Kidney (tissue), 22 donors: ENCODE data around the gene FAM210B. TPM values are rescaled to one million over a fixed set of nuclear protein-coding genes. Genes with fewer than 3 reads are reported as not detected.

Source experiments
- DNase-seq, 5 donors: peaks; one replicate each; pipeline ENCODE4 v3.0.0-alpha.2; 2013 to 2020
- FAIRE-seq: peaks from 2 replicates; lab custom pipeline; 2012; peaks lifted over from hg19 to GRCh38; lab: Jason Lieb, UNC
- H3K27ac ChIP-seq, 2 donors: one replicate each; pipeline ENCODE4 v1.7.0; 2013; ENCODE audit warnings: low read depth in 2 of 2, low read length in 2 of 2, inconsistent platforms in 1 of 2
- H3K27me3 ChIP-seq: one replicate; pipeline ENCODE4 v1.7.1; 2013; ENCODE audit warnings: low read length, inconsistent platforms; ENCODE audit not compliant: control insufficient read depth, insufficient read depth
- H3K36me3 ChIP-seq, 3 donors: one replicate each; pipeline versions ENCODE4 v1.7.0 to v1.7.1; 2013; ENCODE audit warnings: low read length in 3 of 3, control low read depth in 1 of 3, inconsistent platforms in 1 of 3; ENCODE audit not compliant: insufficient read depth in 3 of 3, control insufficient read depth in 2 of 3
- H3K4me1 ChIP-seq, 3 donors: one replicate each; pipeline versions ENCODE4 v1.7.0 to v1.7.1; 2013; ENCODE audit warnings: low read length in 3 of 3, inconsistent platforms in 1 of 3, low read depth in 1 of 3; ENCODE audit not compliant: control insufficient read depth in 2 of 3, insufficient read depth in 2 of 3
- H3K4me3 ChIP-seq, 3 donors: one replicate each; pipeline versions ENCODE4 v1.7.0 to v1.8.1; 2013; ENCODE audit warnings: low read length in 3 of 3, control low read depth in 1 of 3, inconsistent platforms in 1 of 3
- H3K9ac ChIP-seq, 3 donors: one replicate each; pipeline versions ENCODE4 v1.7.0 to v1.7.1; 2013; ENCODE audit warnings: low read length in 3 of 3, control low read depth in 1 of 3, inconsistent platforms in 1 of 3
- H3K9me3 ChIP-seq, 3 donors: one replicate each; pipeline versions ENCODE4 v1.7.0 to v1.7.1; 2013; ENCODE audit warnings: low read length in 3 of 3, control low read depth in 1 of 3, inconsistent platforms in 1 of 3; ENCODE audit not compliant: control insufficient read depth in 2 of 3, insufficient read depth in 1 of 3
- CTCF ChIP-seq: IDR thresholded peaks from 3 replicates; pipeline ENCODE4 v1.5.1; 2012; ENCODE audit warnings: mild to moderate bottlenecking, moderate library complexity, borderline replicate concordance; ENCODE audit not compliant: insufficient read depth; ENCODE audit errors: extremely low read depth
- intact Hi-C: fragments of 100-400 bp; cut with DNase I; formaldehyde crosslinking; loops from one replicate; pipeline ENCODE4 v1.11.1; 2022
- long read RNA-seq, 10 donors: library from polyadenylated mRNA in 1 of 10; unstranded in 1 of 10; transcript quantifications; one replicate each; pipeline ENCODE4 v2.0.0 and lab custom pipeline, GENCODE V29; 2021 to 2026
- polyA plus RNA-seq: library from polyadenylated mRNA; stranded (reverse); fragments of 350-450 nt; fragmentation: Illumina TruSeq; extraction: RNeasy Lipid Tissue Mini Kit (QIAGEN cat#74804); gene quantifications from one replicate; pipeline ENCODE4 v1.2.3, GENCODE V29; 2014; ENCODE audit warnings: low read depth, low replicate concordance; ENCODE audit not compliant: insufficient read depth
- total RNA-seq: library from RNA; stranded (reverse); fragmentation: NEBNext Ultra II Directional; extraction: Animal tissue kit (Norgen Biotek cat#: 25700); gene quantifications from one replicate; pipeline ENCODE4 v1.2.1, GENCODE V29; 2021
- donor health status: control.
- donor health status: control.
- donor health status: control.
- donor health status: control.
- donor health status: control.
- donor health status: DM: yes; HTN: yes; CAD: no.
- donor health status: Normal renal cell carcinoma (clear cell type).

Gene FAM210B
- total RNA-seq, result 27.2 TPM
- polyA plus RNA-seq, result 34.5 TPM
- long read RNA-seq, donor 1, transcript FAM210B-201 (3 exons, 3,046 nt), result major isoform, 21 of 21 reads
- long read RNA-seq, donor 1, partial matches to known transcripts, result 0 of 21 reads
- long read RNA-seq, donor 1, other reads (novel, unspliced or antisense), result 0 of 21 reads
- long read RNA-seq, donor 2, transcript FAM210B-201 (3 exons, 3,046 nt), result major isoform, 27 of 28 reads
- long read RNA-seq, donor 2, partial matches to known transcripts, result 0 of 28 reads
- long read RNA-seq, donor 2, other reads (novel, unspliced or antisense), result 0 of 28 reads
- long read RNA-seq, donor 3, transcript FAM210B-201 (3 exons, 3,046 nt), result major isoform, 22 of 22 reads
- long read RNA-seq, donor 3, partial matches to known transcripts, result 0 of 22 reads
- long read RNA-seq, donor 3, other reads (novel, unspliced or antisense), result 0 of 22 reads
- long read RNA-seq, donor 4, transcript FAM210B-201 (3 exons, 3,046 nt), result major isoform, 13 of 14 reads
- long read RNA-seq, donor 4, partial matches to known transcripts, result 0 of 14 reads
- long read RNA-seq, donor 4, other reads (novel, unspliced or antisense), result 0 of 14 reads
- long read RNA-seq, donor 5, partial matches to known transcripts, result 0 of 2 reads
- long read RNA-seq, donor 5, other reads (novel, unspliced or antisense), result 0 of 2 reads
- long read RNA-seq, donor 6, partial matches to known transcripts, result 0 of 4 reads
- long read RNA-seq, donor 6, other reads (novel, unspliced or antisense), result 0 of 4 reads
- long read RNA-seq, donor 7, transcript FAM210B-201 (3 exons, 3,046 nt), result major isoform, 36 of 38 reads
- long read RNA-seq, donor 7, partial matches to known transcripts, result 0 of 38 reads
- long read RNA-seq, donor 7, other reads (novel, unspliced or antisense), result 2 of 38 reads
- long read RNA-seq, donor 8, transcript FAM210B-201 (3 exons, 3,046 nt), result major isoform, 12 of 12 reads
- long read RNA-seq, donor 8, partial matches to known transcripts, result 0 of 12 reads
- long read RNA-seq, donor 8, other reads (novel, unspliced or antisense), result 0 of 12 reads
- long read RNA-seq, donor 9, transcript FAM210B-201 (3 exons, 3,046 nt), result major isoform, 13 of 14 reads
- long read RNA-seq, donor 9, partial matches to known transcripts, result 0 of 14 reads
- long read RNA-seq, donor 9, other reads (novel, unspliced or antisense), result 0 of 14 reads
- long read RNA-seq, donor 10, transcript FAM210B-201 (3 exons, 3,046 nt), result major isoform, 15 of 15 reads
- long read RNA-seq, donor 10, partial matches to known transcripts, result 0 of 15 reads
- long read RNA-seq, donor 10, other reads (novel, unspliced or antisense), result 0 of 15 reads

GRCh38 chr20:56358600-56359211, at the start of gene FAM210B:
Gene FAM210B (plus strand): TSS chr20:56358974. CDS start chr20:56359006, 32 bp downstream.
- peak within 1 kb of the TSS; percentile 66 to 84 (median 80) for H3K4me3 ChIP-seq
- no peak for FAIRE-seq
- no peaks in the 10 kb centered on the region for H3K9me3 ChIP-seq
- intact Hi-C loops, result no loop called here
- peak within 1 kb of the TSS in 1 of 2 donors; percentile 76 for H3K27ac ChIP-seq
- TF ChIP-seq CTCF, result no peak
- no peaks in the 10 kb centered on the region for H3K36me3 ChIP-seq
- H3K9ac ChIP-seq, result peak within 1 kb of the TSS; percentile 45 to 81 (median 62)
- peaks cover 0 to 11% (median 8%) of the 10 kb centered on the region in 3 donors for H3K4me1 ChIP-seq
- peak; percentile 88 to 96 (median 94) for DNase-seq
- no peaks in the 10 kb centered on the region for H3K27me3 ChIP-seq

- Histone ChIP-seq H3K27me3 (no peaks in the 10 kb centered on the region), H3K4me1 (no peaks in the 10 kb centered on the region), H3K36me3 (no peaks in the 10 kb centered on the region), H3K4me3 (no peak overlapping the region), H3K9me3 (no peaks in the 10 kb centered on the region), H3K9ac (no peak overlapping the region), H3K27ac (no peak overlapping the region)
- FAIRE-seq (no peak), DNase-seq (no peak)
- TF ChIP-seq CTCF, result no peak
- intact Hi-C loops, result no loop called here
These were observed 42.7 kb upstream of the FAM210B start for GRCh38 chr20:56316051-56316450.

- no peak for FAIRE-seq
- no peaks in the 10 kb centered on the region for H3K4me1 ChIP-seq
- no peaks in the 10 kb centered on the region for H3K9me3 ChIP-seq
These were observed 42.3 kb upstream of the FAM210B start for GRCh38 chr20:56316483-56316882.

More at GRCh38 chr20:56316483-56316882, 42.3 kb upstream of the FAM210B start:
- no peaks in the 10 kb centered on the region for H3K27me3 ChIP-seq
- no peaks in the 10 kb centered on the region for H3K36me3 ChIP-seq
- DNase-seq, result no peak
- no peak overlapping the region for H3K27ac ChIP-seq
- H3K4me3 ChIP-seq, result no peak overlapping the region
- intact Hi-C loops, result no loop called here
- no peak for TF ChIP-seq CTCF
- H3K9ac ChIP-seq, result no peak overlapping the region
